NCI-H146 treated with DMSO at 0.1 percent for 48 hours (cell line): ENCODE measurements around the gene HPCAL4.

ENCODE experiments used
- DNase-seq: peaks from one replicate; lab custom pipeline; 2025; ENCODE audit not compliant: unreplicated experiment; lab: John Stamatoyannopoulos, UW

The HPCAL4 gene

GRCh38 chr1:39678889-39679288 is 12.3 kb downstream of the HPCAL4 start:
- no peak for DNase-seq

GRCh38 chr1:39677645-39678044 is 13.6 kb downstream of the HPCAL4 start:
- no peak for DNase-seq

- DNase-seq = no peak
These were observed 14.2 kb downstream of the HPCAL4 start for GRCh38 chr1:39676948-39677548.

- DNase-seq = no peak
These were observed 16.0 kb downstream of the HPCAL4 start for GRCh38 chr1:39675220-39675619.

GRCh38 chr1:39673215-39673614 is 18.0 kb downstream of the HPCAL4 start:
- no peak for DNase-seq

GRCh38 chr1:39672551-39672947 is 18.7 kb downstream of the HPCAL4 start:
- no peak for DNase-seq

- no peak for DNase-seq
These were observed 19.3 kb downstream of the HPCAL4 start, which contains the start of gene NT5C1A for GRCh38 chr1:39671793-39672550. Gene NT5C1A, minus strand, starts transcription at chr1:39672107. Its CDS starts 69 bp downstream, at chr1:39672038.

- DNase-seq = no peak
These were observed 19.8 kb downstream of the HPCAL4 start for GRCh38 chr1:39671433-39671792.

GRCh38 chr1:39670689-39671088 is 20.5 kb downstream of the HPCAL4 start:
- no peak for DNase-seq

GRCh38 chr1:39668894-39669293 is 22.3 kb downstream of the HPCAL4 start:
- DNase-seq = no peak

GRCh38 chr1:39668111-39668510 is 23.1 kb downstream of the HPCAL4 start:
- no peak for DNase-seq

- no peak for DNase-seq
These were observed 24.5 kb downstream of the HPCAL4 start for GRCh38 chr1:39666772-39667171.

GRCh38 chr1:39663559-39663958 is 27.7 kb downstream of the HPCAL4 start:
- no peak for DNase-seq

- no peak for DNase-seq
These were observed 28.4 kb downstream of the HPCAL4 start for GRCh38 chr1:39662861-39663260.

- DNase-seq = no peak
These were observed 31.7 kb downstream of the HPCAL4 start for GRCh38 chr1:39659538-39659937.

- no peak for DNase-seq
These were observed 32.1 kb downstream of the HPCAL4 start for GRCh38 chr1:39659110-39659509.

- DNase-seq = peak; percentile 12
These were observed 33.2 kb downstream of the HPCAL4 start for GRCh38 chr1:39657923-39658485.

- no peak for DNase-seq
These were observed 33.8 kb downstream of the HPCAL4 start for GRCh38 chr1:39657402-39657801.

- no peak for DNase-seq
These were observed 34.8 kb downstream of the HPCAL4 start for GRCh38 chr1:39656391-39656790.

- no peak for DNase-seq
These were observed 35.5 kb downstream of the HPCAL4 start for GRCh38 chr1:39655578-39656268.

- DNase-seq = no peak
These were observed 36.9 kb downstream of the HPCAL4 start for GRCh38 chr1:39654291-39654690.

GRCh38 chr1:39653546-39654031 is 37.6 kb downstream of the HPCAL4 start:
- DNase-seq = peak; percentile 10
